ENCODE data around the gene SPATA2L. TPM values are rescaled to one million over a fixed set of nuclear protein-coding genes. Genes with fewer than 3 reads are reported as not detected.
"Not testable (repeated sequence)": the region's sequence is repeated elsewhere in the genome, so short reads cannot be mapped to it uniquely, and the experiment has no call there.

SPATA2L gene
- total RNA-seq, 5 donors from 2014 or later (not counting 1 experiment from before 2014, with no cell fraction given), result 14.4 to 24.9 (median 15.9) TPM

GRCh38 chr16:89667000-89667399 lies 34.5 kb downstream of the SPATA2L start:
- H3K27ac Mint-ChIP-seq; CTCF ChIA-PET; H3K4me1 ChIP-seq (ENCODE audit: control insufficient read depth in 1 of 2, extremely low read depth in 1 of 2, insufficient read depth in 2 of 2, low read length in 2 of 2); H3K9me3 ChIP-seq; H3K27me3 ChIP-seq (replicated peaks in 1 of 2; ENCODE audit: control insufficient read depth in 2 of 2, extremely low read depth in 1 of 2, insufficient read depth in 2 of 2, low read length in 1 of 2); H3K27me3 Mint-ChIP-seq; H3K4me3 ChIP-seq (ENCODE audit: control insufficient read depth in 1 of 2, extremely low read depth in 1 of 2, low read length in 1 of 2); H3K27ac ChIP-seq (ENCODE audit: low read length); POLR2A ChIA-PET; H3K36me3 ChIP-seq (ENCODE audit: control insufficient read depth in 2 of 2, extremely low read depth in 1 of 2, insufficient read depth in 1 of 2, low read length in 1 of 2); H3K4me3 Mint-ChIP-seq; ATAC-seq (replicated peaks in 1 of 4); H3K9me3 Mint-ChIP-seq: not testable (repeated sequence)
- H3K36me3 Mint-ChIP-seq, result peaks cover 10% of the 10 kb centered on the region
- no CpG with 5 or more reads among the region's 7 CpGs for WGBS (ENCODE audit: insufficient coverage)
- peaks cover 9 to 13% (median 11%) of the 10 kb centered on the region in 3 donors for H3K4me1 Mint-ChIP-seq
- DNase-seq, result peak in 1 of 35 experiments; percentile 29

GRCh38 chr16:89664238-89664637 lies 37.3 kb downstream of the SPATA2L start:
- DNase-seq; ATAC-seq (replicated peaks in 1 of 4); POLR2A ChIA-PET; H3K36me3 ChIP-seq (ENCODE audit: control insufficient read depth in 2 of 2, extremely low read depth in 1 of 2, insufficient read depth in 1 of 2, low read length in 1 of 2); H3K27me3 Mint-ChIP-seq; H3K27me3 ChIP-seq (replicated peaks in 1 of 2; ENCODE audit: control insufficient read depth in 2 of 2, extremely low read depth in 1 of 2, insufficient read depth in 2 of 2, low read length in 1 of 2); H3K4me1 ChIP-seq (ENCODE audit: control insufficient read depth in 1 of 2, extremely low read depth in 1 of 2, insufficient read depth in 2 of 2, low read length in 2 of 2); H3K9me3 Mint-ChIP-seq; H3K27ac ChIP-seq (ENCODE audit: low read length); CTCF ChIA-PET; H3K27ac Mint-ChIP-seq; H3K9me3 ChIP-seq; H3K4me3 ChIP-seq (ENCODE audit: control insufficient read depth in 1 of 2, extremely low read depth in 1 of 2, low read length in 1 of 2); H3K4me3 Mint-ChIP-seq: not testable (repeated sequence)
- H3K4me1 Mint-ChIP-seq, result peaks cover 13 to 15% (median 13%) of the 10 kb centered on the region in 3 donors
- H3K36me3 Mint-ChIP-seq, result peaks cover 17% of the 10 kb centered on the region
- WGBS (ENCODE audit: insufficient coverage), result 80% methylated on average over 2 of the region's 11 CpGs

- ATAC-seq (replicated peaks in 1 of 4), result no peak
- Mint-ChIP-seq H3K27me3 (no peaks in the 10 kb centered on the region), H3K27ac (no peak overlapping the region), H3K4me3 (no peak overlapping the region), H3K9me3 (no peaks in the 10 kb centered on the region), H3K36me3 (peaks cover 17% of the 10 kb centered on the region), H3K4me1 (peaks cover 14 to 19% (median 16%) of the 10 kb centered on the region in 3 donors)
- Histone ChIP-seq H3K36me3 (ENCODE audit: control insufficient read depth in 2 of 2, extremely low read depth in 1 of 2, insufficient read depth in 1 of 2, low read length in 1 of 2) (peaks cover 4 to 8% of the 10 kb centered on the region in 2 donors), H3K27me3 (replicated peaks in 1 of 2; ENCODE audit: control insufficient read depth in 2 of 2, extremely low read depth in 1 of 2, insufficient read depth in 2 of 2, low read length in 1 of 2) (no peaks in the 10 kb centered on the region), H3K4me3 (ENCODE audit: control insufficient read depth in 1 of 2, extremely low read depth in 1 of 2, low read length in 1 of 2) (no peak overlapping the region), H3K4me1 (ENCODE audit: control insufficient read depth in 1 of 2, extremely low read depth in 1 of 2, insufficient read depth in 2 of 2, low read length in 2 of 2) (peaks cover 2 to 28% of the 10 kb centered on the region in 2 experiments), H3K9me3 (no peaks in the 10 kb centered on the region), H3K27ac (ENCODE audit: low read length) (no peak overlapping the region)
- WGBS (ENCODE audit: insufficient coverage), result 89% methylated on average over 7 of the region's 9 CpGs
- DNase-seq, result no peak
- ChIA-PET POLR2A (no interaction called here), CTCF (no interaction called here)
These were observed 40.3 kb downstream of the SPATA2L start for GRCh38 chr16:89661215-89661614.

- Histone ChIP-seq H3K4me3 (ENCODE audit: control insufficient read depth in 1 of 2, extremely low read depth in 1 of 2, low read length in 1 of 2) (no peak overlapping the region), H3K9me3 (no peaks in the 10 kb centered on the region), H3K27me3 (replicated peaks in 1 of 2; ENCODE audit: control insufficient read depth in 2 of 2, extremely low read depth in 1 of 2, insufficient read depth in 2 of 2, low read length in 1 of 2) (no peaks in the 10 kb centered on the region), H3K27ac (ENCODE audit: low read length) (no peak overlapping the region), H3K36me3 (ENCODE audit: control insufficient read depth in 2 of 2, extremely low read depth in 1 of 2, insufficient read depth in 1 of 2, low read length in 1 of 2) (peaks cover 4 to 8% of the 10 kb centered on the region in 2 donors), H3K4me1 (ENCODE audit: control insufficient read depth in 1 of 2, extremely low read depth in 1 of 2, insufficient read depth in 2 of 2, low read length in 2 of 2) (peaks cover 2 to 37% of the 10 kb centered on the region in 2 experiments)
- WGBS (ENCODE audit: insufficient coverage), result 97% methylated on average over 6 of the region's 7 CpGs
- Mint-ChIP-seq H3K27me3 (no peaks in the 10 kb centered on the region), H3K4me1 (peaks cover 21 to 30% (median 26%) of the 10 kb centered on the region in 3 donors), H3K9me3 (no peaks in the 10 kb centered on the region), H3K36me3 (peaks cover 17% of the 10 kb centered on the region), H3K4me3 (peak overlapping the region in 2 of 3 donors; percentile 15 to 34), H3K27ac (no peak overlapping the region)
- ATAC-seq (replicated peaks in 1 of 4) (no peak), DNase-seq (no peak)
- CTCF ChIA-PET, result no interaction called here
- POLR2A ChIA-PET, result no interaction called here
These were observed 41.4 kb downstream of the SPATA2L start for GRCh38 chr16:89660146-89660545.

- peak overlapping the region; percentile 63 to 87 for H3K4me3 ChIP-seq (ENCODE audit: control insufficient read depth in 1 of 2, extremely low read depth in 1 of 2, low read length in 1 of 2)
- Mint-ChIP-seq H3K36me3 (peaks cover 13% of the 10 kb centered on the region), H3K27me3 (no peaks in the 10 kb centered on the region), H3K27ac (peak overlapping the region; percentile 78 to 80), H3K9me3 (no peaks in the 10 kb centered on the region), H3K4me1 (peaks cover 23 to 41% (median 33%) of the 10 kb centered on the region in 3 donors), H3K4me3 (peak overlapping the region; percentile 82 to 88 (median 82))
- H3K27me3 ChIP-seq (replicated peaks in 1 of 2; ENCODE audit: control insufficient read depth in 2 of 2, extremely low read depth in 1 of 2, insufficient read depth in 2 of 2, low read length in 1 of 2), result no peaks in the 10 kb centered on the region
- DNase-seq (peak in 1 of 35 experiments; percentile 8), ATAC-seq (replicated peaks in 1 of 4) (no peak)
- CTCF ChIA-PET, result no interaction called here
- POLR2A ChIA-PET, result interaction anchor here in 1 of 2 donors (0.6 kb wide), 1 partner anchor 28 kb away, joined by 3 read pairs; the partner anchor contains the start of gene CDK10
- peaks cover 2 to 45% of the 10 kb centered on the region in 2 experiments for H3K4me1 ChIP-seq (ENCODE audit: control insufficient read depth in 1 of 2, extremely low read depth in 1 of 2, insufficient read depth in 2 of 2, low read length in 2 of 2)
- peak overlapping the region; percentile 11 for H3K27ac ChIP-seq (ENCODE audit: low read length)
- 24% methylated on average over 25 of the region's 27 CpGs for WGBS (ENCODE audit: insufficient coverage)
- H3K9me3 ChIP-seq, result no peaks in the 10 kb centered on the region
- H3K36me3 ChIP-seq (ENCODE audit: control insufficient read depth in 2 of 2, extremely low read depth in 1 of 2, insufficient read depth in 1 of 2, low read length in 1 of 2), result peaks cover 2 to 12% of the 10 kb centered on the region in 2 donors
These were observed 43.2 kb downstream of the SPATA2L start for GRCh38 chr16:89658221-89658879.

- Histone ChIP-seq H3K9me3 (no peaks in the 10 kb centered on the region), H3K4me1 (ENCODE audit: control insufficient read depth in 1 of 2, extremely low read depth in 1 of 2, insufficient read depth in 2 of 2, low read length in 2 of 2) (peaks cover 2 to 46% of the 10 kb centered on the region in 2 experiments), H3K36me3 (ENCODE audit: control insufficient read depth in 2 of 2, extremely low read depth in 1 of 2, insufficient read depth in 1 of 2, low read length in 1 of 2) (peaks cover 0 to 12% of the 10 kb centered on the region in 2 donors), H3K27me3 (replicated peaks in 1 of 2; ENCODE audit: control insufficient read depth in 2 of 2, extremely low read depth in 1 of 2, insufficient read depth in 2 of 2, low read length in 1 of 2) (no peaks in the 10 kb centered on the region), H3K4me3 (ENCODE audit: control insufficient read depth in 1 of 2, extremely low read depth in 1 of 2, low read length in 1 of 2) (peak within 1 kb of the TSS; percentile 63 to 87), H3K27ac (ENCODE audit: low read length) (peak within 1 kb of the TSS; percentile 57)
- ChIA-PET POLR2A (interaction anchor here in 1 of 2 donors (0.6 to 0.7 kb wide), 2 partner anchors 183 to 362 kb away, joined by 3 read pairs; no protein-coding TSS in a partner anchor), CTCF (interaction anchor here in 1 of 2 donors (0.6 kb wide), 2 partner anchors 69 to 289 kb away, joined by 5 to 9 read pairs; no protein-coding TSS in a partner anchor)
- Mint-ChIP-seq H3K4me1 (peaks cover 23 to 41% (median 33%) of the 10 kb centered on the region in 3 donors), H3K27me3 (no peaks in the 10 kb centered on the region), H3K9me3 (no peaks in the 10 kb centered on the region), H3K27ac (peak within 1 kb of the TSS; percentile 79 to 80), H3K36me3 (peaks cover 11% of the 10 kb centered on the region), H3K4me3 (peak within 1 kb of the TSS; percentile 82 to 88 (median 82))
- ATAC-seq (replicated peaks in 1 of 4) (peak; percentile 91 to 93 (median 92)), DNase-seq (peak; percentile 77 to 96 (median 89))
- under 1% methylated on average over 97 of the region's 99 CpGs for WGBS (ENCODE audit: insufficient coverage)
These were observed 43.9 kb downstream of the SPATA2L start, which contains the start of the genes CHMP1A and SPATA33 for GRCh38 chr16:89657442-89658220. TSS of gene CHMP1A (minus strand) at chr16:89657708. CDS start at chr16:89657588, 120 bp downstream. TSS of gene SPATA33 (plus strand) at chr16:89657836. CDS start at chr16:89657912, 76 bp downstream.
